ENCODE data around the gene VPS39. TPM values are rescaled to one million over a fixed set of nuclear protein-coding genes. Genes with fewer than 3 reads are reported as not detected.
"Not testable (repeated sequence)": the region's sequence is repeated elsewhere in the genome, so short reads cannot be mapped to it uniquely, and the experiment has no call there.

Gene VPS39
- polyA plus RNA-seq, 1 experiment = 79.5 TPM

GRCh38 chr15:42232606-42233005, 24.5 kb upstream of the VPS39 start:
- H3K36me3 ChIP-seq (ENCODE audit: control insufficient read depth, insufficient read depth, low read length) = peaks cover 7% of the 10 kb centered on the region

GRCh38 chr15:42231088-42231487, 23.0 kb upstream of the VPS39 start:
- TF ChIP-seq, protein P1, sequence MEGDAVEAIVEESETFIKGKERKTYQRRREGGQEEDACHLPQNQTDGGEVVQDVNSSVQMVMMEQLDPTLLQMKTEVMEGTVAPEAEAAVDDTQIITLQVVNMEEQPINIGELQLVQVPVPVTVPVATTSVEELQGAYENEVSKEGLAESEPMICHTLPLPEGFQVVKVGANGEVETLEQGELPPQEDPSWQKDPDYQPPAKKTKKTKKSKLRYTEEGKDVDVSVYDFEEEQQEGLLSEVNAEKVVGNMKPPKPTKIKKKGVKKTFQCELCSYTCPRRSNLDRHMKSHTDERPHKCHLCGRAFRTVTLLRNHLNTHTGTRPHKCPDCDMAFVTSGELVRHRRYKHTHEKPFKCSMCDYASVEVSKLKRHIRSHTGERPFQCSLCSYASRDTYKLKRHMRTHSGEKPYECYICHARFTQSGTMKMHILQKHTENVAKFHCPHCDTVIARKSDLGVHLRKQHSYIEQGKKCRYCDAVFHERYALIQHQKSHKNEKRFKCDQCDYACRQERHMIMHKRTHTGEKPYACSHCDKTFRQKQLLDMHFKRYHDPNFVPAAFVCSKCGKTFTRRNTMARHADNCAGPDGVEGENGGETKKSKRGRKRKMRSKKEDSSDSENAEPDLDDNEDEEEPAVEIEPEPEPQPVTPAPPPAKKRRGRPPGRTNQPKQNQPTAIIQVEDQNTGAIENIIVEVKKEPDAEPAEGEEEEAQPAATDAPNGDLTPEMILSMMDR (IDR thresholded peaks at IDR 0.05; ENCODE audit: insufficient read depth, low read depth, low read length) = no peak
- CTCF ChIA-PET = no interaction called here
- POLR2A ChIA-PET = no interaction called here
- Histone ChIP-seq H3K4me3 (ENCODE audit: low read depth, low read length) (no peak overlapping the region), H3K27me3 (ENCODE audit: control insufficient read depth, insufficient read depth, low read length) (no peaks in the 10 kb centered on the region), H3K36me3 (ENCODE audit: control insufficient read depth, insufficient read depth, low read length) (peaks cover 10% of the 10 kb centered on the region)
- DNase-seq (ENCODE audit: low read depth) = no peak

More at GRCh38 chr15:42232606-42233005, 24.5 kb upstream of the VPS39 start:
- Histone ChIP-seq H3K27me3 (ENCODE audit: control insufficient read depth, insufficient read depth, low read length) (no peaks in the 10 kb centered on the region), H3K4me3 (ENCODE audit: low read depth, low read length) (no peak overlapping the region)
- no peak for DNase-seq (ENCODE audit: low read depth)
- ChIA-PET POLR2A (no interaction called here), CTCF (no interaction called here)
- TF ChIP-seq, protein P1 (IDR thresholded peaks at IDR 0.05; ENCODE audit: insufficient read depth, low read depth, low read length) = no peak

DNA sequence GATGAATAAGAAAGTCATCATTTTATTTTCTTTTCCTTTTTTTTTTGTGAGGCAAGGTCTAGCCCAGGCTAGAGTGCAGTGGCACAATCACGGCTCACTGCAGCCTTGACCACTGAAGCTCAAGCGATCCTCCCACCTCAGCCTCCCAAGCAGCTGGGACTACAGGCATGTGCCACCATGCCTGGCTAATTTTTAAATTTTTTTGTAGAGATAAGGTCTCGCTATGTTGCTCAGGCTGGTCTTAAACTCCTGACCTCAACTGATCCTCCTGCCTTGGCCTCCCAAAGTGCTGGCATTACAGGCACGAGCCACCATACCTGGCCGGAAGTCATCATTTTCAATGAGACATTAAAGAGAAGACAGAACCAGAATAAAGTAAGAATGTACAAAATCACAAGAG, 20.9 kb upstream of the VPS39 start:
- CTCF ChIA-PET = interaction anchor here (1.3 kb wide), 1 partner anchor 13 kb away, joined by 3 read pairs; no protein-coding TSS in a partner anchor
- H3K4me3 ChIP-seq (ENCODE audit: low read depth, low read length); H3K27me3 ChIP-seq (ENCODE audit: control insufficient read depth, insufficient read depth, low read length); DNase-seq (ENCODE audit: low read depth); POLR2A ChIA-PET: not testable (repeated sequence)
- peaks cover 15% of the 10 kb centered on the region for H3K36me3 ChIP-seq (ENCODE audit: control insufficient read depth, insufficient read depth, low read length)

DNA sequence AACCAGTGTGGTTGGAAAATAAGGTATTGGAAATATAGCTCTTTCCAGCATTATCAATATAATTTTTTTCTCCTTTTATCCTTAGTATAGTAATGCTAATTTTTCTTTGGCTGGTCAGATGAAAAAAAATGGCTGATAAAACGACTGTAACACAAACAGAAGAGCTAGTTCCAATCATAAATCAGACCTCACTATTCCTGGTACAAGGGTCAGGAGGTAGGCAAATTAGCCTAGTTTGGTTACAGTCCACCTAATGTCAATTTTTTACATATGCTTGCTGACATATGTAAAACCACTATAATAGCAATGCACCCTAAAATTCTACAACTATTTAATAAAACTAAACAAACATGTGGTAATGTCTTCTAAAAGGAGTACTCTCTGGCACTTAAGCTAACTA, 19.9 kb upstream of the VPS39 start:
- ChIA-PET CTCF (interaction anchor here (0.7 to 1.3 kb wide), 3 partner anchors 12 to 191 kb away, joined by 3 read pairs; no protein-coding TSS in a partner anchor), POLR2A (no interaction called here)
- Histone ChIP-seq H3K36me3 (ENCODE audit: control insufficient read depth, insufficient read depth, low read length) (peaks cover 15% of the 10 kb centered on the region), H3K27me3 (ENCODE audit: control insufficient read depth, insufficient read depth, low read length) (no peaks in the 10 kb centered on the region), H3K4me3 (ENCODE audit: low read depth, low read length) (no peak overlapping the region)
- TF ChIP-seq, protein P1 (IDR thresholded peaks at IDR 0.05; ENCODE audit: insufficient read depth, low read depth, low read length) = no peak
- no peak for DNase-seq (ENCODE audit: low read depth)

GRCh38 chr15:42226648-42227047, 18.5 kb upstream of the VPS39 start:
- Histone ChIP-seq H3K4me3 (ENCODE audit: low read depth, low read length) (no peak overlapping the region), H3K36me3 (ENCODE audit: control insufficient read depth, insufficient read depth, low read length) (peaks cover 14% of the 10 kb centered on the region), H3K27me3 (ENCODE audit: control insufficient read depth, insufficient read depth, low read length) (no peaks in the 10 kb centered on the region)
- TF ChIP-seq, protein P1 (IDR thresholded peaks at IDR 0.05; ENCODE audit: insufficient read depth, low read depth, low read length) = no peak
- CTCF ChIA-PET = interaction anchor here (0.7 to 1.0 kb wide), 2 partner anchors 245 to 670 kb away, joined by 3 read pairs; no protein-coding TSS in a partner anchor
- DNase-seq (ENCODE audit: low read depth) = no peak
- POLR2A ChIA-PET = no interaction called here

DNA sequence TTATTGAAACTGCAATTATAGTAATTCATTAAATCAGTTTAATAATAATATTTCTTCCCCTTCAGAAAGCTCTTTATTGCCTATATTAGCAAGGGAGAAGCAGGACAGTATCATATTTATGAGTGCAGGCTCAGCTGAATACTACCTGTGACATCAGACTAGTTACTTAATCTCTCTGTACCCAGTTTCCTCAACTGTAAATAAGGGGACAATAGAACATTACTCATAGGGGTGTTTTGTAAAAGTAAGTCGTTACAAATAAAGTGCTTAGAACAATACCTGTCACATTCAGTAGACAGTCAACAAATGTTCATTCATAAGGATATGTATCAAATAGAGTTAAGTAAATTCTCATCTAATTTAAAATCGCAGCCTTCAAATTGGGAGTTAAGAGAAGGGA, 12.1 kb upstream of the VPS39 start:
- H3K36me3 ChIP-seq (ENCODE audit: control insufficient read depth, insufficient read depth, low read length) = peaks cover 4% of the 10 kb centered on the region
- H3K27me3 ChIP-seq (ENCODE audit: control insufficient read depth, insufficient read depth, low read length) = no peaks in the 10 kb centered on the region
- no peak overlapping the region for H3K4me3 ChIP-seq (ENCODE audit: low read depth, low read length)
- DNase-seq (ENCODE audit: low read depth) = no peak
- ChIA-PET POLR2A (no interaction called here), CTCF (interaction anchor here (1.1 kb wide), 1 partner anchor 34 kb away, joined by 3 read pairs; no protein-coding TSS in a partner anchor)
- TF ChIP-seq, protein P1 (IDR thresholded peaks at IDR 0.05; ENCODE audit: insufficient read depth, low read depth, low read length) = no peak

All from BJ (cell line).